D721Med (cell line): Measurements from ENCODE around the gene ANXA6.

Experiments used
- DNase-seq: peaks from one replicate; pipeline ENCODE4 v3.0.0; 2011; ENCODE audit warnings: low spot score; ENCODE audit not compliant: insufficient read length
- FAIRE-seq: peaks from 2 replicates; lab custom pipeline; 2011; peaks lifted over from hg19 to GRCh38; lab: Jason Lieb, UNC
- TF ChIP-seq, protein P1 (sequence below): IDR thresholded peaks from 2 replicates; pipeline ENCODE4 v1.5.1; 2012; ENCODE audit warnings: mild to moderate bottlenecking, control low read depth; ENCODE audit not compliant: insufficient read depth; ENCODE audit errors: missing control alignments

ANXA6 gene

DNA sequence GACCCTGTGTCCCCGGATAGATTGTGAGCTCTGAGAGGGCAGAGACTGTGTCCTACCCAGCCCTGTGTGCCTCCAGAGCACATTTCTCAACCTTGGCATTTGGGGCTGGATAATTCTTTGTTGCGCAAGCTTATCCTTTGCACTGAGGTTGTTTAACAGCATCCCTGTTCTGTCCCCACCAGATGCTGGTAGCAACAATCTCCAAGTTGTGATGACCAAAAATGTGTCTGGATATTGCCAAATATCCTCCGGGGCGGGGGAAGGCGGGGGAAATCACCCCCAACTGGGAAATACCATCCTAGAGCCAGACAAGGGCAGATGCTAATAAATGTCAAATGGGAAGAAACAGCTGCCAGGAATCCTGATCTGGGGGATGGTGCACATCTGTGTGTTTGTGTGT lies 52.8 kb downstream of the ANXA6 start:
- FAIRE-seq (no peak), DNase-seq (no peak)
- TF ChIP-seq, protein P1, sequence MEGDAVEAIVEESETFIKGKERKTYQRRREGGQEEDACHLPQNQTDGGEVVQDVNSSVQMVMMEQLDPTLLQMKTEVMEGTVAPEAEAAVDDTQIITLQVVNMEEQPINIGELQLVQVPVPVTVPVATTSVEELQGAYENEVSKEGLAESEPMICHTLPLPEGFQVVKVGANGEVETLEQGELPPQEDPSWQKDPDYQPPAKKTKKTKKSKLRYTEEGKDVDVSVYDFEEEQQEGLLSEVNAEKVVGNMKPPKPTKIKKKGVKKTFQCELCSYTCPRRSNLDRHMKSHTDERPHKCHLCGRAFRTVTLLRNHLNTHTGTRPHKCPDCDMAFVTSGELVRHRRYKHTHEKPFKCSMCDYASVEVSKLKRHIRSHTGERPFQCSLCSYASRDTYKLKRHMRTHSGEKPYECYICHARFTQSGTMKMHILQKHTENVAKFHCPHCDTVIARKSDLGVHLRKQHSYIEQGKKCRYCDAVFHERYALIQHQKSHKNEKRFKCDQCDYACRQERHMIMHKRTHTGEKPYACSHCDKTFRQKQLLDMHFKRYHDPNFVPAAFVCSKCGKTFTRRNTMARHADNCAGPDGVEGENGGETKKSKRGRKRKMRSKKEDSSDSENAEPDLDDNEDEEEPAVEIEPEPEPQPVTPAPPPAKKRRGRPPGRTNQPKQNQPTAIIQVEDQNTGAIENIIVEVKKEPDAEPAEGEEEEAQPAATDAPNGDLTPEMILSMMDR = no peak

DNA sequence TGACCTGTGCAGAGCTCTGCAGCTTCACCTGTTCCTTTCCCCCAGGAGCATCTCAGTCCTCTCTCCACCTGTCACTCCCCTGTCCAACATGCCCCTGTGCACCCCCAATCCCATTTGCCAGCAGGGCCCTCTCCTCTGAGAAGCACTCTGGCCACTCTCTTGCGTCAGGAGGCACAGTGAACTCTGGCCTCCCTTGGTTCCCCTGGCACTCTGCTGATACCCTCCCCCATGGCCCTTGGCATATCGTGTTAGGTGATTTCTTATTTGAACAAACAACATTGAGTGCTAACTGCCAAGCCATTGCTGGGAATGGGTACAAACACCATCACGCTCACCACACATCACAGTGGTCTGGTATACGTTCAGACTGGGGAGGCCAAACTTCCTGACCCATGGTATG lies 55.8 kb downstream of the ANXA6 start:
- no peak for DNase-seq
- TF ChIP-seq, protein P1 = no peak
- no peak for FAIRE-seq

DNA sequence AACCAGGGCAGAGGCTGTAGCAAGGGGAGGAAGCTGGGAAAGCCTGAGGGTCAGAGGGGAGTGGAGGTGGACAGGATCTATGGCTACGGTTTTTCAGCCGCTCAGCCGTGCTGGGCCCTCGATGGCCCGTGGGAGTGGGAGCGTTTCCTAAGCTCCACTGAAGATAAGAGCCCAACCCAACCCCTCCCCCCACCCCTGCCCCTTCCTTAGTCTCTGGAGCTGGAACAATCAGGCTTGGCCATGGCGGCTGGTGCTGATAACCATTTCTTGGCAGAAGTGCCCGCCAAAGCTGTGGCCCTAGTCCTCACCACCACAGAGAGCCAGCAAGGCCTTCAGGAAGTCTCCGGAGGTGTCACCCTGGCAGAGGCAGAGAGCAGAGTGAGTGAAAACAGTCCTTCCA lies 56.4 kb downstream of the ANXA6 start:
- no peak for DNase-seq
- TF ChIP-seq, protein P1 = no peak
- no peak for FAIRE-seq

DNA sequence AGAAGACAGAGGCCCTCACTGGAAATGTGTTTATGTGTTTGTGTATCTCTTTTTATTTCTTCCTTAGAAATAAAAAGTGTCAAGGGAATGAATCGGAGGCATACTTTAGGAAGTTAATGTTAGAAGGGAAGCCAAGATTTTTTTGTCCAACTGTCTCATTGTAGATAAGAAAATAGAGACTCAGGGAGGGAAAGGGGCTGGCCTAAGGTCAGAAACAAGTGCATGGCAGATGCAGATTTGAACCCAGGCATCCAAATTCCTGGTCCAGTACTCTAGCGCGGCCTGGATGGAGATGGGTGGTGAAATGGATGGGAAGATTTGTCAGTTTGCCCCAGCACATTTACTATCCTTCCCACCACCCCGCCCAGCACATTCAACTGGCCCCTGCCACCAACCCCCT lies 56.9 kb downstream of the ANXA6 start:
- FAIRE-seq (no peak), DNase-seq (no peak)

DNA sequence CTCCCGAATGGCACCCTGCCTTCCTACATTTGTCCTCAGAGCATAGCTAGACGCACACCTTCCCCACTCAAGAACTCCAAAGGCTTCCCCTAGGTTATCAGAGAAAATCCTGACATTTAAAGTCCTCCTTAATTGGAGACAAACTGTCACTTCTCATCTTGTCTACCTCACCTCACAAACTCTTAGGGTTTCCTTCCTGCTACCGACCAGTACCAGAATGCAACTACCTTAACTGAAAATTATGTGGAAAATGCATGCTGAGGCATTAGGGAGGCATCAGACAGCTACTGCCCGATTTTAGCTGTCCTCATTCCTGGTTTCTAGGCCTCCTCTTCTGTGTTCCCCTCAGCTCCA lies 58.8 kb downstream of the ANXA6 start:
- TF ChIP-seq, protein P1 = no peak
- FAIRE-seq (no peak), DNase-seq (no peak)

More for the DNA sequence above, 56.9 kb downstream of the ANXA6 start:
- TF ChIP-seq, protein P1 = no peak

DNA sequence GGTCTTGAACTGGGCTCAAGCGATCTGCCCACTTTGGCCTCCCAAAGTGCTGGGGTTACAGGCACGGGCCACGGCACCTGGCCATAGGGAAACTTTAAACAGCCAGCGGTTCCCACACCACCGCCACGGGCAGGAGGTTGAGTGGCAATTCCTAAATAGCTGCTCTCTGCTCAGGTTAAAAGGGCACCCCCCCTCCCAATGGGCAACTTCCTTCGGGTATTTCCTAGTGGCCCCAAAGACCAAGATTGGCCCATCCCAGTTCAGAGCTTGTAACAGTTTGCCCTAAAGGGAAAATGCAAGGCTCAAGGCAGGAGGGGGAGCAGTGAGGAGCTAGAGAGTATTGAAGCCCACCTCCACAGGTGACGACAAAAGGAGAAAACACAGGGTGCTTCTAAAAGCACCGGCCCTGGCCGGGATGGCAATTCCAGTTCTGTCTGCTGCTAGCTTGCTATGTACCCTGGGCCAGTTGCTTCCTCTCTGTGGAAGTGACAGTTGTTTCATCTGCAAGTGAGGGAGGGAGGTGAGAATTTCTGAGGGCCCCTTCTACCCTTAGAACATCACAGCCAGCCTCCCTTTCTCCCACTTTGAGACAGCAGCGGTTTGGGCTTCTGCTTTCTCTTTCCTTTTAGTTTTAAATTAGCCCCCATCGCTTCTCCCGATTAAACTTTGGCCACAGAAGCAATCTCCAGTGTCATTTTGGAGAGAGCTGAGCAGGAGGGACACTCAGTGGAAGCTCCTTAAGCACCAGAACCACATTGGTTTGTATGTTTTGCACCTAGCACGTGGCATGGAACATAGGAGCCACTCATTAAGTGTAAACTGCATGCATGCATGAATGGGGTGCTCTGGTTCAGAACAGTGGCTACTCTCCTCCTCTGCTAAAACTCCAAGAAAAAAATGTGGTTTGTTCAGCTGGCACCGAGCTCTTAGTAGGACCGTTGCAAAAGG lies 59.5 kb downstream of the ANXA6 start:
- no peak for FAIRE-seq
- TF ChIP-seq, protein P1 = no peak

DNA sequence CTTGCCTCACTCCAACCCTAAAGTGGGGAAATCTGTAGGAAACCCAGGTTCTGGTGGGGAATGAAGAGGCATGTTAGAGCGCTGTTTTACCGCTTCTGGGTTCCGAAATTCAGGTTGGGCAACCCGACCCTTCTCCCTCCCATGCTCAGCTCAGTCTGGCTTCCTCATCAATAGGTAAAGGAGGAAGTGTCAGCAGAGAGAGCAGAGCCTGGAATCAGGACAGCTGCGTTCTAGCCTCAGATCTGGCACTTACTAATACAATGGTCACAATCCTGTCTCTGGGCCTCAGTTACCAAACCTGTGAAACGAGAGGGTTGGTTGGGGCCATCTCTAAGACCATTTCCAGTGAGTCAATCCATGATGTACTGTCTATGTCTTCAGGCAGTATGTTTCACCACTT lies 60.5 kb downstream of the ANXA6 start:
- DNase-seq = no peak
- no peak for FAIRE-seq

More for the DNA sequence above, 59.5 kb downstream of the ANXA6 start:
- DNase-seq = no peak

More for the DNA sequence above, 60.5 kb downstream of the ANXA6 start:
- TF ChIP-seq, protein P1 = no peak
